ENCODE results near the gene PJVK. TPM values are rescaled to one million over a fixed set of nuclear protein-coding genes. Genes with fewer than 3 reads are reported as not detected.

PJVK gene
- total RNA-seq, 1 experiment from 2014 or later = 2.6 TPM

DNA sequence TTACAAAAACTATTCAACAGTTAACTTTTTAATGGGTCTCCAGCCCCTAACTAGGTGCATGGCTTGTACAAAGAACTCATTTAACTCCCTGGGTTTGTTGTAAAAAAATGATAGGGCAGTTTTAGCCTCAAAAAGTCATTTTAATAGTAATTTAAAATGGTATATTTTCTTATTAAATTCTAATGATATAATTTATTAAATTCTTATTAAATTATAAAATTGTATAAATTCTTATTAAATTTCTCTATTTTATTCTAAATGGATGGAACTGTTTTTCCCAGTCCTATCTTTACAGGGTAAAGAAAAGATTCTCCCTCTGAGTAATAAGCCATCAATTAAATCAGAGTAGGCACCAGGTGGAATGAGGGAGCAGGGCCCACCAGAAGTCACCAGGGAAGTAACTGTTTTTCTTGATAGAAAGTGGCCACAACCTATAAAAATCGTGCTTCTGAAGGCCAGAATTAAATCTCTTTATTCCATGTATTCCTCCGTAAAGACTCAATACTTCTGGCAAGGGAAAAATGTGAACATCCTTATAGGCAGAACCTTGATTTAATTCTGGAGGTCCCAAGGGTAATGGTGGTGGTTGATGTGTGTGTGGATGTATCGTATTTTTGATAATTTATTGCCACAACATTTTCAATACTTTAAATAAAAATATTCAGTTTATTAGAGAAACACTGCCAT is 26.4 kb downstream of the PJVK start:
- intact Hi-C loops (cut with micrococcal nuclease) = loop anchor here (1.0 kb wide), 1 partner anchor 26 kb away; the partner anchor contains the start of genes PJVK and PRKRA
- Histone ChIP-seq H3K27ac (ENCODE audit: low read depth, low read length) (no peak overlapping the region), H3K9me2 (ENCODE audit: insufficient read depth) (no peaks in the 10 kb centered on the region), H3K36me3 (ENCODE audit: control insufficient read depth in 1 of 2, insufficient read depth in 2 of 2, low read length in 2 of 2) (no peaks in the 10 kb centered on the region), H3K4me3 (replicated peaks in 1 of 2; ENCODE audit: low read depth in 1 of 2, low read length in 2 of 2) (peak overlapping the region; percentile 75 to 92), H3K9me3 (ENCODE audit: control insufficient read depth in 1 of 2, insufficient read depth in 1 of 2, low read depth in 1 of 2, low read length in 2 of 2) (no peaks in the 10 kb centered on the region), H3K4me1 (ENCODE audit: control insufficient read depth in 1 of 2, insufficient read depth in 2 of 2, low read length in 2 of 2) (peaks cover 10 to 30% of the 10 kb centered on the region in 2 experiments; a peak in 3 of 4 replicates), H2AFZ (ENCODE audit: low read depth, low read length, poor library complexity, severe bottlenecking) (peak overlapping the region; percentile 100), H4K20me1 (ENCODE audit: insufficient read depth) (no peaks in the 10 kb centered on the region), H3K27me3 (ENCODE audit: insufficient read depth, low read length) (no peaks in the 10 kb centered on the region), H3K9ac (ENCODE audit: low read length) (peak overlapping the region; percentile 77), H3K4me2 (ENCODE audit: low read length) (peak overlapping the region; percentile 100), H3K79me2 (ENCODE audit: insufficient read depth, low read length) (peaks cover 18% of the 10 kb centered on the region)
- ATAC-seq (no peak), DNase-seq (ENCODE audit: low read depth, low spot score) (no peak)
- BruUV-seq (replicated peaks) = no TSS peak
- CTCF ChIA-PET = no interaction called here
- no peak for TF ChIP-seq POLR2AphosphoS5 (IDR thresholded peaks at IDR 0.05; ENCODE audit: low read depth, low read length)
- TF ChIP-seq JUND (IDR thresholded peaks at IDR 0.05) = no peak
- no peak for TF ChIP-seq SP1 (IDR thresholded peaks at IDR 0.05; ENCODE audit: low read depth)
- no peak for TF ChIP-seq EGR1 (IDR thresholded peaks at IDR 0.05; ENCODE audit: low read depth)
- no peak for TF ChIP-seq CEBPB (IDR thresholded peaks at IDR 0.05; ENCODE audit: low read depth)
- TF ChIP-seq, protein P1, sequence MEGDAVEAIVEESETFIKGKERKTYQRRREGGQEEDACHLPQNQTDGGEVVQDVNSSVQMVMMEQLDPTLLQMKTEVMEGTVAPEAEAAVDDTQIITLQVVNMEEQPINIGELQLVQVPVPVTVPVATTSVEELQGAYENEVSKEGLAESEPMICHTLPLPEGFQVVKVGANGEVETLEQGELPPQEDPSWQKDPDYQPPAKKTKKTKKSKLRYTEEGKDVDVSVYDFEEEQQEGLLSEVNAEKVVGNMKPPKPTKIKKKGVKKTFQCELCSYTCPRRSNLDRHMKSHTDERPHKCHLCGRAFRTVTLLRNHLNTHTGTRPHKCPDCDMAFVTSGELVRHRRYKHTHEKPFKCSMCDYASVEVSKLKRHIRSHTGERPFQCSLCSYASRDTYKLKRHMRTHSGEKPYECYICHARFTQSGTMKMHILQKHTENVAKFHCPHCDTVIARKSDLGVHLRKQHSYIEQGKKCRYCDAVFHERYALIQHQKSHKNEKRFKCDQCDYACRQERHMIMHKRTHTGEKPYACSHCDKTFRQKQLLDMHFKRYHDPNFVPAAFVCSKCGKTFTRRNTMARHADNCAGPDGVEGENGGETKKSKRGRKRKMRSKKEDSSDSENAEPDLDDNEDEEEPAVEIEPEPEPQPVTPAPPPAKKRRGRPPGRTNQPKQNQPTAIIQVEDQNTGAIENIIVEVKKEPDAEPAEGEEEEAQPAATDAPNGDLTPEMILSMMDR (IDR thresholded peaks at IDR 0.05 in 2 of 3, conservative IDR thresholded peaks at IDR 0.05 in 1 of 3; ENCODE audit: borderline replicate concordance in 1 of 3, insufficient read depth in 1 of 3, low read depth in 2 of 3, low read length in 2 of 3) = no peak
- TF ChIP-seq ELF1 (IDR thresholded peaks at IDR 0.05; ENCODE audit: borderline replicate concordance, low read depth) = no peak
- no peak for TF ChIP-seq REST (IDR thresholded peaks at IDR 0.05; ENCODE audit: low read depth)
- no peak for TF ChIP-seq RAD21 (IDR thresholded peaks at IDR 0.05; ENCODE audit: low read depth)
- no peak for TF ChIP-seq ZFX (IDR thresholded peaks at IDR 0.05)
- TF ChIP-seq EZH2 (IDR thresholded peaks at IDR 0.05) = no peak
- TF ChIP-seq TCF7L2 (IDR thresholded peaks at IDR 0.05; ENCODE audit: borderline replicate concordance, extremely low read depth, insufficient read depth, insufficient read length) = no peak
- TF ChIP-seq ATF3 (IDR thresholded peaks at IDR 0.05) = no peak
- no peak for TF ChIP-seq SIN3A (IDR thresholded peaks at IDR 0.05; ENCODE audit: low read depth)
- TF ChIP-seq, protein P2, sequence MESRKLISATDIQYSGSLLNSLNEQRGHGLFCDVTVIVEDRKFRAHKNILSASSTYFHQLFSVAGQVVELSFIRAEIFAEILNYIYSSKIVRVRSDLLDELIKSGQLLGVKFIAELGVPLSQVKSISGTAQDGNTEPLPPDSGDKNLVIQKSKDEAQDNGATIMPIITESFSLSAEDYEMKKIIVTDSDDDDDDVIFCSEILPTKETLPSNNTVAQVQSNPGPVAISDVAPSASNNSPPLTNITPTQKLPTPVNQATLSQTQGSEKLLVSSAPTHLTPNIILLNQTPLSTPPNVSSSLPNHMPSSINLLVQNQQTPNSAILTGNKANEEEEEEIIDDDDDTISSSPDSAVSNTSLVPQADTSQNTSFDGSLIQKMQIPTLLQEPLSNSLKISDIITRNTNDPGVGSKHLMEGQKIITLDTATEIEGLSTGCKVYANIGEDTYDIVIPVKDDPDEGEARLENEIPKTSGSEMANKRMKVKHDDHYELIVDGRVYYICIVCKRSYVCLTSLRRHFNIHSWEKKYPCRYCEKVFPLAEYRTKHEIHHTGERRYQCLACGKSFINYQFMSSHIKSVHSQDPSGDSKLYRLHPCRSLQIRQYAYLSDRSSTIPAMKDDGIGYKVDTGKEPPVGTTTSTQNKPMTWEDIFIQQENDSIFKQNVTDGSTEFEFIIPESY (IDR thresholded peaks at IDR 0.05; ENCODE audit: extremely low read depth, insufficient replicate concordance, low read length) = no peak
- no peak for TF ChIP-seq ZNF274 (IDR thresholded peaks at IDR 0.05; ENCODE audit: low read depth, low read length)
- TF ChIP-seq SRF (IDR thresholded peaks at IDR 0.05; ENCODE audit: low read depth) = no peak
- RAD21 ChIA-PET (ENCODE audit: low non-redundant PET in 1 of 2, low total read pairs in 2 of 2, uncharacterized antibody in 2 of 2, unreplicated experiment in 2 of 2) = no interaction called here
- POLR2A ChIA-PET = no interaction called here
